ENCODE results near the gene FHIT.
"Not testable (repeated sequence)": the region's sequence is repeated elsewhere in the genome, so short reads cannot be mapped to it uniquely, and the experiment has no call there.

The FHIT gene

GRCh38 chr3:61008153-61008997 is 242.9 kb downstream of the FHIT start:
- DNase-seq (ENCODE audit: low read depth in 1 of 2, low spot score in 1 of 2), result no peak

GRCh38 chr3:61005591-61005990 is 245.7 kb downstream of the FHIT start:
- no peak for DNase-seq (ENCODE audit: low read depth in 1 of 2, low spot score in 1 of 2)

- DNase-seq (ENCODE audit: low read depth in 1 of 2, low spot score in 1 of 2), result no peak
These were observed 252.4 kb downstream of the FHIT start for GRCh38 chr3:60998858-60999257.

GRCh38 chr3:60992395-60992794 is 258.9 kb downstream of the FHIT start:
- no peak for DNase-seq (ENCODE audit: low read depth in 1 of 2, low spot score in 1 of 2)

GRCh38 chr3:60990442-60990730 is 260.9 kb downstream of the FHIT start:
- DNase-seq (ENCODE audit: low read depth in 1 of 2, low spot score in 1 of 2), result no peak

GRCh38 chr3:60989626-60990441 is 261.4 kb downstream of the FHIT start:
- DNase-seq (ENCODE audit: low read depth in 1 of 2, low spot score in 1 of 2), result no peak

GRCh38 chr3:60987191-60987590 is 264.1 kb downstream of the FHIT start:
- DNase-seq (ENCODE audit: low read depth in 1 of 2, low spot score in 1 of 2), result not testable (repeated sequence)

GRCh38 chr3:60986552-60986951 is 264.7 kb downstream of the FHIT start:
- DNase-seq (ENCODE audit: low read depth in 1 of 2, low spot score in 1 of 2), result no peak

- no peak for DNase-seq (ENCODE audit: low read depth in 1 of 2, low spot score in 1 of 2)
These were observed 267.3 kb downstream of the FHIT start for GRCh38 chr3:60983906-60984305.

- no peak for DNase-seq (ENCODE audit: low read depth in 1 of 2, low spot score in 1 of 2)
These were observed 270.9 kb downstream of the FHIT start for GRCh38 chr3:60980342-60980692.

- DNase-seq (ENCODE audit: low read depth in 1 of 2, low spot score in 1 of 2), result no peak
These were observed 271.6 kb downstream of the FHIT start for GRCh38 chr3:60979461-60980341.

GRCh38 chr3:60973321-60973720 is 277.9 kb downstream of the FHIT start:
- no peak for DNase-seq (ENCODE audit: low read depth in 1 of 2, low spot score in 1 of 2)

- DNase-seq (ENCODE audit: low read depth in 1 of 2, low spot score in 1 of 2), result no peak
These were observed 278.7 kb downstream of the FHIT start for GRCh38 chr3:60972599-60972998.

GRCh38 chr3:60970850-60971249 is 280.4 kb downstream of the FHIT start:
- no peak for DNase-seq (ENCODE audit: low read depth in 1 of 2, low spot score in 1 of 2)

GRCh38 chr3:60967141-60967540 is 284.1 kb downstream of the FHIT start:
- no peak for DNase-seq (ENCODE audit: low read depth in 1 of 2, low spot score in 1 of 2)

- DNase-seq (ENCODE audit: low read depth in 1 of 2, low spot score in 1 of 2), result no peak
These were observed 293.7 kb downstream of the FHIT start for GRCh38 chr3:60957541-60957940.

GRCh38 chr3:60956729-60957128 is 294.5 kb downstream of the FHIT start:
- DNase-seq (ENCODE audit: low read depth in 1 of 2, low spot score in 1 of 2), result no peak

- DNase-seq (ENCODE audit: low read depth in 1 of 2, low spot score in 1 of 2), result no peak
These were observed 296.2 kb downstream of the FHIT start for GRCh38 chr3:60955034-60955433.

GRCh38 chr3:60954048-60954447 is 297.2 kb downstream of the FHIT start:
- DNase-seq (ENCODE audit: low read depth in 1 of 2, low spot score in 1 of 2), result no peak

- no peak for DNase-seq (ENCODE audit: low read depth in 1 of 2, low spot score in 1 of 2)
These were observed 297.9 kb downstream of the FHIT start for GRCh38 chr3:60953351-60953750.

- no peak for DNase-seq (ENCODE audit: low read depth in 1 of 2, low spot score in 1 of 2)
These were observed 299.2 kb downstream of the FHIT start for GRCh38 chr3:60952055-60952454.

- no peak for DNase-seq (ENCODE audit: low read depth in 1 of 2, low spot score in 1 of 2)
These were observed 302.1 kb downstream of the FHIT start for GRCh38 chr3:60949146-60949545.

Measured in stimulated activated CD4-positive, alpha-beta T cell treated with anti-CD3 and anti-CD28 coated beads, Interleukin-15, amount 100 ng/mL, for 1 hour (primary cell).